NCI-H524 treated with DMSO at 0.1 percent for 48 hours (cell line): ENCODE results near the gene PKP4.
"Not testable (repeated sequence)": the region's sequence is repeated elsewhere in the genome, so short reads cannot be mapped to it uniquely, and the experiment has no call there.

Experiments
- DNase-seq: peaks from one replicate; lab custom pipeline; 2025; lab: John Stamatoyannopoulos, UW

PKP4 gene

DNA sequence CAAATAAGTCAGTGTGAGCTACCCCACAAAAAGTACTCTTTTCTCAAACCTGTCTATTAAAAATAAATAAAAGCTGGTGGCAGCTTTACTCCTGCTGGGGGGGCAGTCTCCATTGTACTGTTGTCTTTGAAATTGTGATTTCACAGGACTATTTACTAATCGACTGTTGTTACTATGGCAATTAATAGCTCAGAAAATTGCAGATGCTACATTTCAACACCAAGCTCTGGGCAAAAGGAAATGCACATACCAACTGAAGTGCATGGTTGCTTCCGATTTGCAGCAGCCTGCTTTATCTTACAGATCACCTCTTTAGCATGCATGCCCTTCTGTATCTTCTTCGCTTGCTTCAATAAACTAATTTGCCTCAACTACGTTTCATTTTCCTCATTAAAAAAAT is 220.8 kb downstream of the PKP4 start:
- DNase-seq: no peak

DNA sequence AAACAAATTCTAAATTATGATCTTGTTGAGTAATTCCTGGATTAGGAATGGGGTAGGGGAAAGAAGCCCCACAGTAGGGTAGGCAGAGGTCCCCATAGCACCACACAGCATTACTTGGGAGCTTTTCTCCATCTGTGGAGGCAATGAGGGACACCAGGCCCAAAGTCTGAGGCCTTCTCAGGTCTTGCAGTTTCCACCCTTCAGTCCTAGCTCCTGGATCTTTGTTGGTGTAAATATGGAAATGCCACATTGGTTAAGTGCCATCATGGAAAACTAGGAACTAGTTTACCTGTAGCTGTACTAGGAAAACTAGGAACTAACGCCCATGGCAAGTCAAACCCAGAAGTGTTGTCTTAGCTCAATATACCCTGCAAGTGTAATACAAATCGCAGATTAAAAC is 225.1 kb downstream of the PKP4 start:
- no peak for DNase-seq

DNA sequence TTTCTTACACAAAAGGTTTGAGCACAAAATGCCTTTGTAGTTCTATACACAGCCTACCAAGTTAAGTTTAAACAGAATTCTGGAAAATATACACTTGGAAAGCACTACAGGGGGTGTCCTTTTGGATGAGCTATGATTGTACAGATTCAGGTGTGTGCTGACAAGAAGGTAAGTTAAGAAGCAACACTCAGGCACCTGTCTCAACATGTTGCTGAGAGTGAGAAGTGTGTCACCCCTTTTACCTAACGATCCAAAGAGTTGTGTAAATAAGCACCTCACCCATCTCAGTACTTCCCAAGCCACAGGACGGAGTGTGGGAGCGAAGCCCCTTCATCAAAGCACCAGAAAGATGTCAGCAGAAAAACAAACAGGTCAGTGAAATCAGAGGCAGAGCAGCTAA is 228.9 kb downstream of the PKP4 start:
- DNase-seq: no peak

DNA sequence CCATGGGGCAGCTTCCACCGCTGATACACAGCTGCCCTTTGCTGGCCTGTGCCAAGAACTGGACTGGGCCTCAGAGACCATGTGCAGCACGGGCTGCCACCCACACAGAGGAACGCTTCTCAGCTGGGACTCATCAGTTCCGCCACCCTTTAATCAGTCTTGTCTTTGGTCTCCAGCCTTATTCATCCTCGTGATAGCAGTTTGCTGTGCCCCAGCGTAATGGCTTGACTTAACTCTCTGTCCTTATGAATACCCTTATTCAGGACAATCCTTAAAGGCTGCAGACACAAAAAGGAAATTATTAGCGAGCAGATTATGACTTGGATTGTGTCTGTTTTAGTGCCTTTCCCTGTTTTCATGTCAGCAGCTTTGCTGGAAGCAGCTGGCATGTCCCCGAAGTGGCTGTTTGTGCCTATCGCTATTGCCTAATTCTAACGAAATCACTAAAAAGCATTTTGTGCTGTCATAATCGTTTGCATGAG is 229.5 kb downstream of the PKP4 start:
- no peak for DNase-seq

DNA sequence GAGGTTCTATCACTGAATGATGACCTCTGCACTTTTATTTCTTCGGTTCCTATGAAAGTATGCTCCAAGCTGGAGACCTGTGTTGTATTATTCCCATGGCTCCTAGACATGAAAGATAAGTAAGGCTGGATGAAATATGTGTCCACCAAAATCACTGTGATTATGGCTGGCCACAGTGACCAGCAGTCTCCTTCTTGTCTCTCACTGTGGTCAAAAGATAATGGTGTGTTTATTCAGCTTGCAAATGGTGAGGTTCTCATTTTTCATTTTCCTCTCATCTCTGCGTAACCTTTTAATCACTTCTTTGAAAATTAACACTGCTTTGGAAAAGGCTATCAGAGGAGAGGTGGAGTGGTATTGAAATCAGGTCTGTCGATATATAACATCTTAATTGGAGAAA is 230.6 kb downstream of the PKP4 start:
- DNase-seq: no peak

- DNase-seq: no peak
These were observed 232.0 kb downstream of the PKP4 start for GRCh38 chr2:158688721-158689120.

GRCh38 chr2:158689391-158689790 is 232.6 kb downstream of the PKP4 start:
- DNase-seq: no peak

- DNase-seq: no peak
These were observed 234.1 kb downstream of the PKP4 start for GRCh38 chr2:158690823-158691222.

DNA sequence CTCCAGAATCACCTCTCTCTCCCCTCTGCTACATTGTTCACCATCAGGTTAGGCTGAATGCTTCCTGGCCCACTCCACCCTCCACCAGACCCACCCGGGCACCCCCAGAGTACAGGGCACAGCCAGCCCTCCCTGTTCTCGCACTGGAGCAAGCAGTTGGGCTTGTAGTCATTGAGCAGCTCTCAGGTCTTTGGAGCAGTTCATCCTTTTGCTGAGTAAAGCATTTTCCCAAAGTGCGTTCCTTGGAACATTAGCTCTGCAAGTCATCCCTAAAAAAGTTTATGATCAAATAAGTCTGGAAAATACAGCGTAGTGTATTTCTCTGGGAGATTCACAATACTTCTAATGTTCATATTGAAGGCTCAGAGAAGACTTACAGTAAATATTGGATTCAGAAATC is 234.9 kb downstream of the PKP4 start:
- DNase-seq: no peak

DNA sequence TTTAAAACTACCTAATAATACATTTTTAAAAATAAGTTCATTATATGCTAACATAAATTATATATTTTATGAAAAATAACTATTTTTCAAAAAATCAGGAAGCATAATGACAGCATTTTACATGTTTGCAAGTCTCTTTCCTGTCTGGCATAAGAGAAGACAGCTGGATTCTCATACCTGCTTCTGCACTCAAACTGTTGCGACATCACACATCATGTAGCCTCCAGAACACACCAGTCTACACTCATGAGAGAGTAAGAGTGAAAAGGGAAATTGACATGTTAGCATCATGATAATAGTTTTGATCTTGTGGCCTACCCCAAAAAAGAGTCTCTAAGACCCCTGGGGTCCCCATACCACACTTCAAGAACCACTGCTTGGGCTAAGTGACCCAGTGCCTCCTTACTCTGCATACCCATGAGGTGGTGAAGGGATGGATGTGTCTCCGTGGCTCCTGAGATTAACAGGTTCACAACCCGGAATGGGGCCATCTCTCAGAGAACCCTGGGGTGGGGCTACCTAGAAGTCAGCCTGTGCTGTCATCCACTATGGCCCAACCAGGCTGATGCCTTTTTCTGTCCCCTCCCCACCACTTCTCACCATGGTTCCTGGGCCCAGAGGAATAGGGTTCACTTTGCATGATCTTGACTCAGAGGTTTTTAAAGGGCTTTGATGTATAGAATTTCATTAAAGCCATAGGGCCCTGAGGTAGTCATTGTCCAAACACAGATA is 235.8 kb downstream of the PKP4 start:
- DNase-seq: no peak

- no peak for DNase-seq
These were observed 236.7 kb downstream of the PKP4 start for GRCh38 chr2:158693476-158693875.

DNA sequence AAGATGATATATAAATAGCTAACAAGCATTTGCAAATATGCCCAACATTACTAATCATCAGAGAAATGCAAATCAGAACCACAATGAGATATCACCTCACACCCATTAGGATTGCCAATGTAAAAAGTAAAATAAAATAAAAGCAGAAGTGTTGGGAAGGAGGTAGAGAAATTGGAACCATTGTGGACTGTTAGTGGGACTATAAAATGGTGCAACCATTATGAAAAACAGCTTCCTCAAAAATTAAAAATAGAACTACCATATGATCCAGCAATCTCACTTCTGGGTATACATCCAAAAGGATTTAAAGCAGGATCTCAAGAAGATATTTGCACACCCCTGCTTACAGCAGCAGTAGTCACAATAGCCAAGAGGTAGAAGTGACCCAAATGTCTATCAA is 238.6 kb downstream of the PKP4 start:
- DNase-seq: no peak

DNA sequence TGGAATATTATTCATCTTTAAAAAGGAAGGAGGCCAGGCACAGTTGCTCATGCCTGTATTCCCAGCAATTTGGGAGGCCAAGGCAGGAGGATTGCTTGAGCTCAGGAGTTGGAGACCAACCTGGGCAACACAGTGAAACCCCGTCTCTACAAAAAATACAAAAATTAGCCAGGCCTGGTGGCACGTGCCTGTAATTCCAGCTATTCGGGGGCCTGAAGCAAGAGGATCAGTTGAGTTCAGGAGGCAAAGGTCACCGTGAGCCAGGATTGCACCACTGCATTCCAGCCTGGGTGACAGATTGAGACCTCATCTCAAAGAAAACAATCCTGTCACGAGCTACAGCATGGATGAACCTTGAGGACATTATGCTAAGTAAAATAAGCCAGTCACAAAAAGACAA is 239.0 kb downstream of the PKP4 start:
- not testable (repeated sequence) for DNase-seq

DNA sequence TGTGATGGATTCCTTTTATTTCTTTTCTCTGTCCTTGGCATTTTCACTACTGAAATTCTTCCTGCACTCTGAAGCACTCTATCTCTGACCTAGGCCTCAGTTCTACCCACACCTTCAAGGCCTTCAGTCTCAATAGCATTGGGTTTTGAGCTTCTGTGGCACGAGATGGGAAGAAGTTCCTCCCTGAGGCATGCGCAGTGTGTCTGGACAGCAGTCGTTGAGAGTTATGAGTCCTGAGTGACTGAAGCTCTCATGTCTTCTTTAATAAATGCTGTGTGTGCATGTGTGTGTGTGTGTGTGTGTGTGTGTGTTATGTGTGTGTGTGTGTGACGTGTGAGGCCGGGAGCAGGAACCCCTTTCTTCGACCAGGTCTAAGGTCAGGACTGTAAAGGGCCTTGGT is 242.6 kb downstream of the PKP4 start:
- no peak for DNase-seq

GRCh38 chr2:158701101-158701500 is 244.3 kb downstream of the PKP4 start:
- DNase-seq: no peak

DNA sequence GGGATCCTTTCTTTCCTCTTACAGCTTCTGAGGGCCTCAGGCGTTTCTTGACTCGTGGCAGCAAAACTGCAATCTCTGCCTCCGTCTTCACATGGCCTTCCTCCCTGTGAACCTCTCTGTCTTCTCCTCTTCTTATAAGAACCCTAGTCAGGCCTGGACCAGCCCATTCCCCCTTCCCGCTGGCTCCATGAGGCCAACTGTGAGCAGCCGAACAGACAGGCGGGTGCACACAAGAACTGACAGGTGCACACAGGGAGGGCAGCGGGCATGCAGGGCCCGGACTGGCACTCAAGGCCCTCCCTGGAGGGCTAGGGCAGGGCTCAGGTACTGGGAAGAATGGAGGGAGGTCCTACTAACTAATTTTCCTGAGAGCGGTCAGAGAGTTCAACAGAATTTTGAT is 246.0 kb downstream of the PKP4 start:
- no peak for DNase-seq

DNA sequence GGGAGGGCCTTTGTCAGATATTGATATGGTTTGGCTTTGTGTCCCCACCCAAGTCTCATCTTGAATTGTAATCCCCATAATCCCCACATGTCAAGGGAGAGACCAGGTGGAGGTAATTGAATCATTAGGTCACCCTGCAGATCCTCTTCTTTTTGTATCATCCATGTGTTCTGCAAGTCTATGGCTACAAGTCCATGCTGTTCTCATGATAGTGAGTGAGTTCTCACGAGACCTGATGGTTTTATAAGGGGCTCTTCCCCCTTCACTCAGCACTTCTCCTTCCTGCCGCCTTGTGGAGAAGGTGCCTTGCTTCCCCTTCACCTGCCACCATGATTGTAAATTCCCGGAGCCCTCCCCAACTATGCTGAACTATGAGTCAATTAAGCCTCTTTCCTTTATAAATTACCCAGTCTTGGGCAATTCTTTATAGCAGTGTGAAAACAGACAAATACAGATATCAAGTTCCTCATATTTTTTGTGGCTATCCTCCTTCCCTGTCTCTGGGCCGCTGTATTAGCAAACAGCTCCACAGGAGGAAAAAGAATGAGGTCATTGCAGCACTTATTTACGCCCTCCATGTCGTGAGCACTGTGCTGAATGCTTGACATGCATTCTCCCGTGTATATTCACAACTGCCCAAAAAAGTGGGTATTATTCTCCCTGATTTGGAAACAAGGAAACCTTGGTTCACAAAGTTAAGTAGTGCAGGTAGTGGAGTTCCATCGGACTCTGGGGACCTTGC is 248.1 kb downstream of the PKP4 start:
- not testable (repeated sequence) for DNase-seq

GRCh38 chr2:158712791-158713522 is 256.2 kb downstream of the PKP4 start:
- no peak for DNase-seq

- DNase-seq: no peak
These were observed 256.9 kb downstream of the PKP4 start for GRCh38 chr2:158713523-158714138.

- DNase-seq: no peak
These were observed 257.7 kb downstream of the PKP4 start for GRCh38 chr2:158714420-158714819.

DNA sequence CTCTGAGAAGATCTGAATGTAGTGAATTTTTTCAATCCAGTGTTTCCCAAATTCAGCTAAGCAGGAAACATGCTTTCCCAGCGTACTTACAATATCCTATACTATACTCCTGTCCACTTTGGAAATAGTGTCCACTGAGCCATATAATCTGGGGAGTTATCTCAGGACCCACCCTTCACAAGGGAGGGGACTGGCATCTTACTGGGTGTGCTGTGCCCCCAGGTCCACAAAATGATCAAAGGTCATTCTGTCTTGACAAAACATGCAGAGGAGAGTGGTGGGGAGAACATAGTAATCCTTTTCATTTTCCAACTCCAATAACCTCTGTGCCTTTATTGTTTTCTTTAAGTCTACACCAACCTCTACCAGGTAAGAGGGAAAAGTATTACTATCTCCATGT is 258.6 kb downstream of the PKP4 start:
- DNase-seq: no peak

- no peak for DNase-seq
These were observed 259.5 kb downstream of the PKP4 start for GRCh38 chr2:158716121-158716791.
